Natural killer cell (primary cell): ENCODE data around the gene SYT11. TPM values are rescaled to one million over a fixed set of nuclear protein-coding genes. Genes with fewer than 3 reads are reported as not detected.

Source experiments
- ATAC-seq, 3 donors: fragments of 150-1000 bp in 2 of 3; fragments of 200-7000 bp in 1 of 3; cut with Tn5 transposase; 1 replicate in 1 of 3; 2 replicates in 2 of 3; pipeline ENCODE4 v1.10.0; 2021; ENCODE audit warnings: mild to moderate bottlenecking in 2 of 3, moderate library complexity in 2 of 3
- DNase-seq, 2 donors: peaks; one replicate each; pipeline versions ENCODE4 v3.0.0 to v3.0.0-alpha.2; 2013 to 2021; ENCODE audit warnings: mixed read lengths in 1 of 2
- H3K27ac ChIP-seq: one replicate; pipeline ENCODE4 v1.5.1; 2013; ENCODE audit warnings: mild to moderate bottlenecking, low read length
- H3K27me3 ChIP-seq: one replicate; pipeline ENCODE4 v1.6.1; 2013; ENCODE audit warnings: low read length; ENCODE audit not compliant: control insufficient read depth, insufficient read depth
- H3K36me3 ChIP-seq: one replicate; pipeline ENCODE4 v1.6.1; 2013; ENCODE audit warnings: low read length; ENCODE audit not compliant: control insufficient read depth, insufficient read depth
- H3K4me1 ChIP-seq: one replicate; pipeline ENCODE4 v1.6.1; 2013; ENCODE audit warnings: low read length; ENCODE audit not compliant: control insufficient read depth, insufficient read depth
- H3K4me3 ChIP-seq: one replicate; pipeline ENCODE4 v1.5.1; 2013; ENCODE audit warnings: low read length
- H3K9me3 ChIP-seq: one replicate; pipeline ENCODE4 v1.6.1; 2013; ENCODE audit warnings: low read length; ENCODE audit not compliant: control insufficient read depth, insufficient read depth
- H3K27ac Mint-ChIP-seq, 2 donors: one replicate each; pipeline ENCODE4 v1.8.0; 2022; ENCODE audit warnings: mild to moderate bottlenecking in 2 of 2, mixed read lengths in 2 of 2, moderate library complexity in 1 of 2
- H3K27me3 Mint-ChIP-seq, 2 donors: one replicate each; pipeline ENCODE4 v1.8.0; 2022; ENCODE audit warnings: low read depth in 2 of 2, mixed read lengths in 2 of 2
- H3K36me3 Mint-ChIP-seq: one replicate; pipeline ENCODE4 v1.8.0; 2022; ENCODE audit warnings: mixed read lengths
- H3K4me1 Mint-ChIP-seq, 2 donors: one replicate each; pipeline ENCODE4 v1.8.0; 2022; ENCODE audit warnings: mixed read lengths in 2 of 2
- H3K4me3 Mint-ChIP-seq: one replicate; pipeline ENCODE4 v1.8.0; 2022; ENCODE audit warnings: mild to moderate bottlenecking, moderate library complexity, mixed read lengths
- H3K9me3 Mint-ChIP-seq, 2 donors: one replicate each; pipeline ENCODE4 v1.8.0; 2022; ENCODE audit warnings: mixed read lengths in 2 of 2
- CTCF ChIP-seq: fragments of 200-600 bp; IDR thresholded peaks from one replicate; pipeline ENCODE4 v1.8.0; 2022; ENCODE audit warnings: antibody characterized with exemption
- WGBS: methylation state at CpG from one replicate; pipeline ENCODE4 v1.1.7; 2013; ENCODE audit warnings: missing lambda C conversion rate; ENCODE audit not compliant: insufficient coverage; 5-methylcytosine and 5-hydroxymethylcytosine counted together
- intact Hi-C: fragments of 100-400 bp; cut with micrococcal nuclease; formaldehyde crosslinking; loops from one replicate; pipeline ENCODE4 v1.14.2; 2022
- total RNA-seq, 4 donors: library from RNA; stranded (reverse); fragments of 120-200 nt in 1 of 4; gene quantifications; one replicate each; pipeline versions ENCODE4 v1.2.3 to v1.2.4, GENCODE V29; 2013 to 2022

Gene SYT11
- total RNA-seq, 3 donors from 2014 or later (not counting 1 experiment from before 2014, with no cell fraction given), result 38.1 to 42.8 (median 39.8) TPM

GRCh38 chr1:155861896-155862295, 2.5 kb downstream of the SYT11 start:
- H3K4me3 Mint-ChIP-seq, result no peak overlapping the region

GRCh38 chr1:155864393-155864792, 5.0 kb downstream of the SYT11 start:
- no peaks in the 10 kb centered on the region for H3K27me3 Mint-ChIP-seq
- no peak overlapping the region for H3K27ac Mint-ChIP-seq
- H3K36me3 ChIP-seq, result peaks cover 4% of the 10 kb centered on the region
- no peak for ATAC-seq
- no peak for TF ChIP-seq CTCF
- no peaks in the 10 kb centered on the region for H3K9me3 ChIP-seq
- peaks cover 13% of the 10 kb centered on the region for H3K4me1 ChIP-seq
- H3K4me3 ChIP-seq, result no peak overlapping the region
- peaks cover 19 to 26% of the 10 kb centered on the region in 2 donors for H3K4me1 Mint-ChIP-seq
- H3K27ac ChIP-seq, result no peak overlapping the region
- H3K9me3 Mint-ChIP-seq, result no peaks in the 10 kb centered on the region
- intact Hi-C loops, result no loop called here
- DNase-seq, result no peak
- no peaks in the 10 kb centered on the region for H3K27me3 ChIP-seq
- no peaks in the 10 kb centered on the region for H3K36me3 Mint-ChIP-seq
- no peak overlapping the region for H3K4me3 Mint-ChIP-seq

More at GRCh38 chr1:155861896-155862295, 2.5 kb downstream of the SYT11 start:
- Histone ChIP-seq H3K4me3 (no peak overlapping the region), H3K9me3 (no peaks in the 10 kb centered on the region), H3K27ac (no peak overlapping the region), H3K36me3 (no peaks in the 10 kb centered on the region), H3K4me1 (peaks cover 24% of the 10 kb centered on the region), H3K27me3 (no peaks in the 10 kb centered on the region)
- DNase-seq (no peak), ATAC-seq (no peak)
- intact Hi-C loops, result loop anchor here (2.0 kb wide), 1 partner anchor 73 kb away; the partner anchor contains the start of gene KHDC4
- Mint-ChIP-seq H3K36me3 (no peaks in the 10 kb centered on the region), H3K9me3 (no peaks in the 10 kb centered on the region), H3K27ac (peak overlapping the region; percentile 95 to 99), H3K4me1 (peaks cover 30% of the 10 kb centered on the region in 2 donors), H3K27me3 (no peaks in the 10 kb centered on the region)
- WGBS, result 100% methylated on average over 2 of the region's 2 CpGs
- TF ChIP-seq CTCF, result no peak

- Mint-ChIP-seq H3K9me3 (no peaks in the 10 kb centered on the region), H3K27me3 (no peaks in the 10 kb centered on the region)
Measured at GRCh38 chr1:155867766-155868165, 8.4 kb downstream of the SYT11 start.

More at GRCh38 chr1:155867766-155868165, 8.4 kb downstream of the SYT11 start:
- H3K4me3 ChIP-seq, result no peak overlapping the region
- Mint-ChIP-seq H3K4me3 (no peak overlapping the region), H3K27ac (peak overlapping the region in 1 of 2 donors; percentile 31), H3K4me1 (peaks cover 6 to 16% of the 10 kb centered on the region in 2 donors), H3K36me3 (peaks cover 8% of the 10 kb centered on the region)
- H3K27ac ChIP-seq, result no peak overlapping the region
- intact Hi-C loops, result no loop called here
- 94% methylated on average over 8 of the region's 8 CpGs for WGBS
- no peaks in the 10 kb centered on the region for H3K9me3 ChIP-seq
- TF ChIP-seq CTCF, result no peak
- ATAC-seq, result no peak
- peaks cover 21% of the 10 kb centered on the region for H3K36me3 ChIP-seq
- H3K4me1 ChIP-seq, result no peaks in the 10 kb centered on the region
- no peak for DNase-seq
- no peaks in the 10 kb centered on the region for H3K27me3 ChIP-seq
